Skeletal muscle tissue (tissue), 4 donors: ENCODE results near the gene CFAP107. TPM values are rescaled to one million over a fixed set of nuclear protein-coding genes. Genes with fewer than 3 reads are reported as not detected.

Experiments
- H3K27ac ChIP-seq: one replicate; pipeline ENCODE4 v1.7.0; 2013; ENCODE audit warnings: mild to moderate bottlenecking, low read depth, low read length, inconsistent platforms
- H3K27me3 ChIP-seq, 3 donors: one replicate each; pipeline ENCODE4 v1.7.0; 2013; ENCODE audit warnings: low read length in 3 of 3; ENCODE audit not compliant: control insufficient read depth in 3 of 3, insufficient read depth in 3 of 3
- H3K36me3 ChIP-seq, 3 donors: one replicate each; pipeline ENCODE4 v1.7.0; 2013; ENCODE audit warnings: low read length in 3 of 3; ENCODE audit not compliant: control insufficient read depth in 3 of 3, insufficient read depth in 3 of 3
- H3K4me1 ChIP-seq, 3 donors: one replicate each; pipeline ENCODE4 v1.7.0; 2013; ENCODE audit warnings: low read length in 3 of 3, mild to moderate bottlenecking in 3 of 3; ENCODE audit not compliant: control insufficient read depth in 3 of 3, insufficient read depth in 3 of 3
- H3K4me3 ChIP-seq, 3 donors: one replicate each; pipeline ENCODE4 v1.7.0; 2013; ENCODE audit warnings: low read length in 3 of 3
- H3K9ac ChIP-seq, 3 donors: one replicate each; pipeline ENCODE4 v1.7.0; 2013; ENCODE audit warnings: low read length in 3 of 3, mild to moderate bottlenecking in 3 of 3, moderate library complexity in 2 of 3, low read depth in 1 of 3
- H3K9me3 ChIP-seq, 3 donors: one replicate each; pipeline ENCODE4 v1.7.0; 2013; ENCODE audit warnings: low read length in 3 of 3; ENCODE audit not compliant: control insufficient read depth in 3 of 3
- total RNA-seq: library from RNA; depleted of rRNA; stranded (reverse); fragments of >200 nt; gene quantifications from one replicate; pipeline ENCODE4 v1.2.3, GENCODE V29; 2014
- donor health status: Osteomylitis.

The CFAP107 gene, protein sequence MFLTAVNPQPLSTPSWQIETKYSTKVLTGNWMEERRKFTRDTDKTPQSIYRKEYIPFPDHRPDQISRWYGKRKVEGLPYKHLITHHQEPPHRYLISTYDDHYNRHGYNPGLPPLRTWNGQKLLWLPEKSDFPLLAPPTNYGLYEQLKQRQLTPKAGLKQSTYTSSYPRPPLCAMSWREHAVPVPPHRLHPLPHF
- under 0.01 TPM for total RNA-seq

DNA sequence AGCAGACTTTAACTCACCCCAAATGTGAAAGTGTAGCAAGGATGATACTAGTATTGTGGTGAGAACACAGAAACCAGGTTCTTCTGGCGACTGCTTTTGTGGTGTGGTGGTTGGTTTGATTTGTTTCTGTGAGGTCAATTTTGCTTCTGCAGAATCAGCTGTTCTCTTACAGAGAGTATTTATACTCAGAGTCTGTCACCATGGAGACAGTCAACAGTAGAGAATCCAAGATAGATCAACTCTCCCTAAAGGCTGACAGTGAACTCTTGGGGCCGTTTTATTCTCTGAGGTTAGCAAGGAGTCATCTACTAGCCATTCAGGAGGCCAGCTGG lies at the start of gene CFAP107:
Gene CFAP107, plus strand, starts transcription at position 209 of the 332 bp plus-strand sequence. CDS start 231 bp downstream, outside the sequence.
- no peaks in the 10 kb centered on the region for H3K27me3 ChIP-seq
- peaks cover 0 to 5% (median 0%) of the 10 kb centered on the region in 3 donors for H3K4me1 ChIP-seq
- peaks cover 0 to 6% (median 6%) of the 10 kb centered on the region in 3 donors for H3K9me3 ChIP-seq
- H3K36me3 ChIP-seq, result no peaks in the 10 kb centered on the region
- H3K9ac ChIP-seq, result no peak within 1 kb of the TSS
- no peak within 1 kb of the TSS for H3K27ac ChIP-seq
- no peak within 1 kb of the TSS for H3K4me3 ChIP-seq

DNA sequence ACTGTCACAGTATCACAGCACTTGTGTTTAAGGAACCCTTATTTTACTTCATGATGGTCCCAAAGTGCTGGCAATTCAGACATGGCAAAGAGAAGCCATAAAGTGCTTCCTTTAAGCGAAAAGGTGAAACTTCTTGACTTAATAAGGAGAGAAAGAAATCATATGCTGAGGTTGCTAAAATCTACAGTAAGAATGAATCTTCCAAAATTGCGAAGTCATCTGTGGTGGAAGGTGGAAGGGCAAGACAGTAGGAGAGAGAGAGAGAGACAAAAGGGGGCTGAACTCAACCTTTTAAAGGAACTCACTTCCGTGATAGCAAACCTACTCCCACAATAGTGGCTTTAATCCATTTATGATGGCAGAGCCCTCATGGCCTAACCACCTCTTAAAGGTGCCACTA lies 49.3 kb upstream of the CFAP107 start:
- no peak overlapping the region for H3K4me3 ChIP-seq
- no peaks in the 10 kb centered on the region for H3K36me3 ChIP-seq
- H3K27me3 ChIP-seq, result no peaks in the 10 kb centered on the region
- H3K27ac ChIP-seq, result no peak overlapping the region
- H3K9ac ChIP-seq, result no peak overlapping the region
- peaks cover 0 to 3% (median 0%) of the 10 kb centered on the region in 3 donors for H3K9me3 ChIP-seq
- peaks cover 0 to 13% (median 0%) of the 10 kb centered on the region in 3 donors for H3K4me1 ChIP-seq

DNA sequence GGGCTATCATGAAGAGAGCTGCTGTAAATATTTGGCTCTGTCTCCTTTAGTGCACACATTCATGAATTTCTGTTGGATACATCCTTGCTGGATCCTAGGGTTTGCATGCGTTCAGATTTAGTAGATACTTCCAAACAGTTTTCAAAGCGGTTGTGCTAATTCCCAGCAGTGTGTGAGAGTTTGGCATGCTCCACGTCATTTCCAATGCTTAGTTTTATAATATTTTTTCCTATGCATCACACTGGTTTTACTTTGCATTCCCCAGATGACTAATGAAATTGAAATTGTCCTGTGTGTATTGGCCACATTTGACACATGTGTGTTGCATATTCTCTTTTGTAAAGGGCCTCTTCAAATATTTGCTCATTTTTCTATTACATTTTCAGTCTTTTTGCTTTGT lies 48.6 kb upstream of the CFAP107 start:
- no peaks in the 10 kb centered on the region for H3K27me3 ChIP-seq
- peaks cover 0 to 9% (median 0%) of the 10 kb centered on the region in 3 donors for H3K4me1 ChIP-seq
- no peak overlapping the region for H3K27ac ChIP-seq
- H3K9ac ChIP-seq, result no peak overlapping the region
- peaks cover 0 to 3% (median 0%) of the 10 kb centered on the region in 3 donors for H3K9me3 ChIP-seq
- no peak overlapping the region for H3K4me3 ChIP-seq
- no peaks in the 10 kb centered on the region for H3K36me3 ChIP-seq

DNA sequence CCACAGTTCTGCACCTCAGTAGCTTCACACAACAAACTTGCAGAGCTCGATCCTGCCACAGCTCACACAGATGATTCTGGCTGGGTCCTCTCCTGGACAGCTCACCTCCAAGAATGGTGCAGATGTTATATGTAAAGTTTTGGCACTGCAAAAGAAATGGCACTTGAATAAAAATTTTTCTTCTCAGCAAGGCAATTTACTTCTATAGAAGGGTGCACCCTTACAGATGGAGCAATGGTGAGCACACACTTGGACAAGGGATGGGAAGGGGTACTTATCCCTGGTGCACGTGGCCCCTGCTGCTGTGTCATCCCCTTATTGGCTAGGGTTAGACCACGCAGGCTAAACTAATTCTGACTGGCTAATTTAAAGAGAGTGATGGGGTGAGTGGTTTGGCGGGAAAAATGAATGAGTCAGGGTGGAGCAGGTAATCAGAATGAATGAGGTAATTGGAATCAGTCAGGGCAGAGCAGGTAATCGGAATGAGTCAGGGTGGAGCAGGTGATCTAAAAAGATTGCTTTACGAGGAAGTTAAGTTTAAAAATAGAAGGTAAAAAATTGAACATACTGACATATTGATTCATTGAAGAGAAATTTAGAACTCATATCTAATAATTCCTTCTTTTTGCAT lies 42.1 kb upstream of the CFAP107 start:
- H3K36me3 ChIP-seq, result no peaks in the 10 kb centered on the region

DNA sequence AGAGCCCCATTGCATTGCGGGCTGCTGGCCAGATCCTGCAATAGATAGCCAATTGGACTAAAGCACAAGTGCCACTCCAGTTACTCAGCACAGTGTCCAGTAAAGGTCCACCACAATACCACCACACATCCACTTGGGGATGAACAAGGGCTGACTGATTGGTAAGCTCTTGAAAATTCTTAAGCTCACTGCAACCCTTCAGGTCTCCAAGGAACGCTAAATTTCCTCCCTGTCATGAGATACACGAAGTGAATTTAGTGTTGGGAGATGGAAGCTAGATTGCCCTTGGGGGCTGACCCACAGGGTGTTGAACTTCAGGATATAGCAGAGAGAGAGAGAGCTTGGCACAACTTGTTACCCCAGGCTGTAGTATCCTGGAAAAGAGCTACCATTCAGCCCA lies 39.9 kb upstream of the CFAP107 start:
- Histone ChIP-seq H3K27me3 (no peaks in the 10 kb centered on the region), H3K27ac (no peak overlapping the region), H3K9ac (no peak overlapping the region), H3K9me3 (peaks cover 0 to 6% (median 0%) of the 10 kb centered on the region in 3 donors), H3K4me3 (no peak overlapping the region), H3K4me1 (no peaks in the 10 kb centered on the region), H3K36me3 (no peaks in the 10 kb centered on the region)

More for the DNA sequence above, 42.1 kb upstream of the CFAP107 start:
- peaks cover 0 to 6% (median 0%) of the 10 kb centered on the region in 3 donors for H3K9me3 ChIP-seq
- H3K4me1 ChIP-seq, result no peaks in the 10 kb centered on the region
- no peaks in the 10 kb centered on the region for H3K27me3 ChIP-seq
- H3K27ac ChIP-seq, result no peak overlapping the region
- H3K4me3 ChIP-seq, result no peak overlapping the region
- no peak overlapping the region for H3K9ac ChIP-seq

DNA sequence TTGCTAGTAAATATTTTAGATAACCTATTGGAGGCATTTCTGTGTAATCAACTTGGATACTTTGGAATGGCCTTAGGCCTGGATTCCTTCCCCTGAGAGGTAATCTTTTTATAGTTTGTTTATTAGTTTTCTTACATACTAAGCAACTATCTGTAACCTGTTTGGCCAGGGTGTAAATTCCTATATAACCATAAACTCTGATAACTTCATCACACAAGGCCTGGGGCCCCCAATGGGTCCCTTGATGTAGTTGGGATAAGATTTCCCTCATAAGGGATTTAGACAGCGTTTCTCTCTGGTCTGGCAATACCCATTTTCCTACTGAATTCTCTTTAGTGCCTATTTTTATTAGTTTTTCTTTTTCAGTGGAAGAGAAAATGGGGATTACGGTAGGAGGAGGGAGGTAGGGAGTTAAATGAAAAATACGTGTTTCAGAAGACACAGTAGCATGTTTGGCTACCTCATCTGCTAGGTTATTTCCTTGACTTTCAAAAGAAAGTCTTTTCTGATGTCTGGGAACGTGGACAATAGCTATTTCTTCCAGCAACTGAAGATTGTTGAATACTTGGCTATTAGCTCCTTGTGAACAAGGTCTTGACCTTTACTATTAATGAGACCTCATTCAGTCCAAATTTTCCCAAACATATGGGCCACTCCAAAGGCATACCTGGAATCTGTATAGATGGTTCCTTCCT lies 37.5 kb upstream of the CFAP107 start:
- Histone ChIP-seq H3K27me3 (no peaks in the 10 kb centered on the region), H3K4me3 (no peak overlapping the region), H3K27ac (no peak overlapping the region), H3K36me3 (no peaks in the 10 kb centered on the region), H3K9ac (no peak overlapping the region), H3K4me1 (no peaks in the 10 kb centered on the region), H3K9me3 (peaks cover 0 to 4% (median 0%) of the 10 kb centered on the region in 3 donors)

DNA sequence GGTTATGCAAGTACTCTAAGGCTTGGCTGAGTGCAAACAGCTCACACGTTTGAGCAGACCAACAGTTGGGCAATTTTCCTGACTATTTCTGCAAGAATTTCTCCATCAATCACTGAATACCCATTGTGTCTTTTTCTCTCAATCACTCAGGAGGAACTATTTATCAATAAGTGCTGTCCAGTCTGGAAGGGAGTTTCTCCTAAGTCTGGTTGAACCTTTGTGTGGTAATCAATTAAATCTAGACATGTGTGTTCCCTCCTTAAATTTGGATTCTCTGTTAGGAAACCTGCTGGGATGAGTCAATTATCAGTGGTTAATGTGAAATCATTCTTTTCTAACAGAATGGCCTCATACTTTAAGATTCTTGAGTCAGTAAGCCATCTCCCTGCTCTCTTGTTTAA lies 36.9 kb upstream of the CFAP107 start:
- no peak overlapping the region for H3K4me3 ChIP-seq
- no peaks in the 10 kb centered on the region for H3K4me1 ChIP-seq
- no peaks in the 10 kb centered on the region for H3K27me3 ChIP-seq
- H3K9me3 ChIP-seq, result no peaks in the 10 kb centered on the region
- H3K9ac ChIP-seq, result no peak overlapping the region
- H3K36me3 ChIP-seq, result no peaks in the 10 kb centered on the region
- no peak overlapping the region for H3K27ac ChIP-seq

DNA sequence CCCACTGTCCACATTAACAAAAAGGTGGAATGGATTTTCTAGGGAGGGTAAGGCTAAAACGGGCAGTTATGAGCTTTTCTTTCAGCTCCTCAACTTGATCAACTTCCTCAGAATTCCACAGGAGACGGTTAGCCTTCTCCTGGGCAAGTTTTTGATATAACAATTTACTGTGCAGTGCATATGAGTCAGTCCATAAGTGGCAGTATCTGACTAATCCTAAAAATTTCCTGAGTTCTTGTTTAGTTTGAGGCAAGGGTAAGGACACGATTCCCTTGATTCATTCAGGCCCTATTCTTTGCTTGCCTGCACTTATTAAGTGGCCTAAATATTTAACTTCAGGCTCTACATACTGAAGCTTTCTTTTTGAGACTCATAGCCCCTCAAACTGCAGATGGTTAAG lies 36.3 kb upstream of the CFAP107 start:
- Histone ChIP-seq H3K27me3 (no peaks in the 10 kb centered on the region), H3K4me3 (no peak overlapping the region), H3K36me3 (no peaks in the 10 kb centered on the region), H3K9ac (no peak overlapping the region), H3K9me3 (no peaks in the 10 kb centered on the region), H3K4me1 (no peaks in the 10 kb centered on the region), H3K27ac (no peak overlapping the region)

DNA sequence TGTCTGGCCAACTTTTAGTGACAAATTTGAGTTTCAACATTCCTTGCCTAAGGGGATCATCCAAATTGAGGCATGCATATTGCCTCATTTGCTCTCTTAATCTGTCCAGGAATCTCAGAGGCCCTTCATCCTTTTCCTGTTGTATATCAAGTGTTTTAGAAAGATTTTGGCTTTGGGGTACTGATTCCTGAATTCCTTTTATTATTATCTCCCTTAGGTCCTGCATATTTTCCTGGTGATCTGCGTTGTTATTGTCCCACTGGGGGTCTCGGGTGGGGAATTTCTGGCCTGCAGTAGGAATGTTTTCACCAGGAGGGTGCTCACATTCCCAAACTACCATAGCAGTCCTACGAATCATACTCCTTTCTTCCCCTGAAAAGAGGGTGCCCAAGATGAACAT lies 34.5 kb upstream of the CFAP107 start:
- no peaks in the 10 kb centered on the region for H3K36me3 ChIP-seq
- no peak overlapping the region for H3K9ac ChIP-seq
- H3K4me1 ChIP-seq, result no peaks in the 10 kb centered on the region
- no peaks in the 10 kb centered on the region for H3K9me3 ChIP-seq
- peaks cover 0 to 4% (median 0%) of the 10 kb centered on the region in 3 donors for H3K27me3 ChIP-seq
- no peak overlapping the region for H3K27ac ChIP-seq
- H3K4me3 ChIP-seq, result no peak overlapping the region

DNA sequence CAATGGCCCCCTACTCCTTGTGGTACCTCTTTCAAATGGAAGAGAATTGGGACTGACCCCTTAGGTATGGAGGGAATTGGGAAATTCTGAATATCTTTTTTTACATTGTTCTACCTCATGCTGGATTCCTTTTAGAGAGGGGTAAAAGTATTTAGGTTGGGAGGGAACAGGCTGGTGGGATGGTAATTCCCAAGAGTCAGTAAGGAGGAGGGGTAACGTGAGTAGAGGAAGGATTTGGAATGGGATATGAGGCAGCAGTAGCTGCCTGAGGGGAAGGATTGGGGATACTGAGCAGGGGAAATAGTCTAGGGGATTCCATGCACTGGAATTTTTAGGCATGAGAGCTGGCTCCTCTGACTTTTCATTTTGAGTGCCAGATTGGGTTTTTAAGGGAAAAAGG lies 33.9 kb upstream of the CFAP107 start:
- Histone ChIP-seq H3K9ac (no peak overlapping the region), H3K36me3 (no peaks in the 10 kb centered on the region), H3K27me3 (peaks cover 0 to 4% (median 0%) of the 10 kb centered on the region in 3 donors), H3K27ac (no peak overlapping the region), H3K9me3 (no peaks in the 10 kb centered on the region), H3K4me3 (no peak overlapping the region), H3K4me1 (no peaks in the 10 kb centered on the region)
